OCI-LY1 (cell line): ENCODE results near the gene GRAP2.

Experiments
- H2AFZ ChIP-seq: fragments of 200-600 bp; sonication (generic), shearing (Covaris generic); 2 replicates; pipeline ENCODE4 v1.6.0; 2014; ENCODE audit warnings: antibody characterized with exemption, mild to moderate bottlenecking, low read length
- H3F3A ChIP-seq: fragments of 200-600 bp; sonication (generic), shearing (Covaris generic); 2 replicates; pipeline ENCODE4 v1.6.0; 2014; ENCODE audit warnings: mild to moderate bottlenecking, antibody characterized with exemption, low read length, moderate library complexity; ENCODE audit not compliant: insufficient read depth
- H3K27ac ChIP-seq: fragments of 200-600 bp; sonication (generic); 2 replicates; pipeline ENCODE4 v1.5.1; 2014; ENCODE audit warnings: low read length, mixed run types, mild to moderate bottlenecking, low read depth; ENCODE audit not compliant: poor library complexity, severe bottlenecking
- H3K27me3 ChIP-seq: fragments of 200-600 bp; sonication (generic); 2 replicates; pipeline ENCODE4 v1.6.0; 2014; ENCODE audit warnings: antibody characterized with exemption, mild to moderate bottlenecking, low read length, moderate library complexity; ENCODE audit not compliant: insufficient read depth
- H3K36me3 ChIP-seq: fragments of 200-600 bp; sonication (generic); 2 replicates; pipeline ENCODE4 v1.6.1; 2014; ENCODE audit warnings: mild to moderate bottlenecking, antibody characterized with exemption, low read length, moderate library complexity, mixed read lengths; ENCODE audit not compliant: insufficient read depth
- H3K4me1 ChIP-seq: fragments of 200-600 bp; sonication (generic); 2 replicates; pipeline ENCODE4 v1.5.1; 2014; ENCODE audit warnings: mild to moderate bottlenecking, low read length, moderate library complexity; ENCODE audit not compliant: insufficient read depth, severe bottlenecking
- H3K4me2 ChIP-seq: fragments of 200-600 bp; sonication (generic), shearing (Covaris generic); 2 replicates; pipeline ENCODE4 v1.6.1; 2014; ENCODE audit warnings: low read length
- H3K4me3 ChIP-seq: fragments of 200-600 bp; sonication (generic); 2 replicates; pipeline ENCODE4 v1.5.1; 2014; ENCODE audit warnings: low read length, low read depth, mild to moderate bottlenecking, mixed read lengths; ENCODE audit not compliant: poor library complexity, severe bottlenecking
- H3K79me2 ChIP-seq: fragments of 200-600 bp; shearing (Covaris generic); 2 replicates; pipeline ENCODE4 v1.6.1; 2016; ENCODE audit warnings: mixed run types, low read length, mixed read lengths; ENCODE audit not compliant: insufficient read depth
- H3K9ac ChIP-seq: fragments of 200-600 bp; sonication (generic), shearing (Covaris generic); 2 replicates; pipeline ENCODE4 v1.6.1; 2014; ENCODE audit warnings: mild to moderate bottlenecking, low read length, mixed read lengths
- H3K9me2 ChIP-seq: fragments of 200-600 bp; sonication (generic), shearing (Covaris generic); 2 replicates; pipeline ENCODE4 v1.6.1; 2014; ENCODE audit warnings: low read depth, mild to moderate bottlenecking, low read length, mixed read lengths
- H3K9me3 ChIP-seq: fragments of 200-600 bp; shearing (Covaris generic); 2 replicates; pipeline ENCODE4 v1.6.1; 2014; ENCODE audit warnings: low read length, mixed read lengths
- H4K20me1 ChIP-seq: fragments of 200-600 bp; sonication (generic), shearing (Covaris generic); 2 replicates; pipeline ENCODE4 v1.6.0; 2016; ENCODE audit warnings: mild to moderate bottlenecking, low read length; ENCODE audit not compliant: insufficient read depth
- CTCF ChIP-seq: fragments of 200-600 bp; sonication (generic), shearing (Covaris generic); IDR thresholded peaks from 2 replicates; pipeline ENCODE4 v1.5.1; 2017; ENCODE audit warnings: mild to moderate bottlenecking, antibody characterized with exemption, low read length, moderate library complexity, mixed read lengths
- EZH2 ChIP-seq: fragments of 200-600 bp; sonication (generic), shearing (Covaris generic); IDR thresholded peaks from 2 replicates; pipeline ENCODE4 v1.8.0; 2017; ENCODE audit warnings: borderline replicate concordance, mixed run types, mild to moderate bottlenecking, antibody characterized with exemption, low read length, moderate library complexity, mixed read lengths

Gene GRAP2

GRCh38 chr22:39920134-39920743 is 19.4 kb downstream of the GRAP2 start:
- Histone ChIP-seq H3K27me3 (no peaks in the 10 kb centered on the region), H3K27ac (no peak overlapping the region), H3F3A (no peaks in the 10 kb centered on the region), H3K79me2 (no peaks in the 10 kb centered on the region), H3K36me3 (no peaks in the 10 kb centered on the region), H3K9me2 (no peaks in the 10 kb centered on the region), H4K20me1 (no peaks in the 10 kb centered on the region), H3K4me3 (no peak overlapping the region), H3K9me3 (no peaks in the 10 kb centered on the region), H3K4me1 (no peaks in the 10 kb centered on the region), H3K4me2 (no peak overlapping the region), H3K9ac (no peak overlapping the region), H2AFZ (no peak overlapping the region)
- TF ChIP-seq EZH2 (no peak), CTCF (no peak)

GRCh38 chr22:39923696-39924095 is 22.8 kb downstream of the GRAP2 start:
- TF ChIP-seq CTCF: no peak
- TF ChIP-seq EZH2: no peak
- no peak overlapping the region for H3K27ac ChIP-seq
- no peak overlapping the region for H3K9ac ChIP-seq

GRCh38 chr22:39924286-39924685 is 23.4 kb downstream of the GRAP2 start:
- H2AFZ ChIP-seq: no peak overlapping the region
- no peaks in the 10 kb centered on the region for H3K27me3 ChIP-seq
- H3K9ac ChIP-seq: no peak overlapping the region
- H3K79me2 ChIP-seq: no peaks in the 10 kb centered on the region
- no peaks in the 10 kb centered on the region for H3K9me2 ChIP-seq
- no peaks in the 10 kb centered on the region for H4K20me1 ChIP-seq
- no peaks in the 10 kb centered on the region for H3K4me1 ChIP-seq
- H3K27ac ChIP-seq: no peak overlapping the region
- no peaks in the 10 kb centered on the region for H3K9me3 ChIP-seq
- no peaks in the 10 kb centered on the region for H3F3A ChIP-seq
- H3K4me3 ChIP-seq: no peak overlapping the region
- TF ChIP-seq CTCF: no peak
- no peak for TF ChIP-seq EZH2
- H3K4me2 ChIP-seq: no peak overlapping the region
- H3K36me3 ChIP-seq: no peaks in the 10 kb centered on the region

More at GRCh38 chr22:39923696-39924095, 22.8 kb downstream of the GRAP2 start:
- H3K4me2 ChIP-seq: no peak overlapping the region
- H3K4me1 ChIP-seq: no peaks in the 10 kb centered on the region
- no peaks in the 10 kb centered on the region for H3K79me2 ChIP-seq
- no peak overlapping the region for H2AFZ ChIP-seq
- no peaks in the 10 kb centered on the region for H3F3A ChIP-seq
- H3K9me2 ChIP-seq: no peaks in the 10 kb centered on the region
- no peaks in the 10 kb centered on the region for H3K27me3 ChIP-seq
- H3K4me3 ChIP-seq: no peak overlapping the region
- no peaks in the 10 kb centered on the region for H3K9me3 ChIP-seq
- no peaks in the 10 kb centered on the region for H3K36me3 ChIP-seq
- no peaks in the 10 kb centered on the region for H4K20me1 ChIP-seq
